HG03558 (cell line): Measurements from ENCODE around the gene CMIP.

Experiments
- ATAC-seq: cut with Tn5 transposase; IDR thresholded peaks from one replicate; pipeline ENCODE4 v1.9.1; 2021; ENCODE audit warnings: moderate number of reproducible peaks; ENCODE audit not compliant: unreplicated experiment; ENCODE audit errors: extremely low read depth

Gene CMIP

GRCh38 chr16:81641395-81642106 is 196.9 kb downstream of the CMIP start:
- no peak for ATAC-seq

GRCh38 chr16:81642107-81642436 is 197.5 kb downstream of the CMIP start:
- ATAC-seq = no peak

GRCh38 chr16:81642943-81643342 is 198.3 kb downstream of the CMIP start:
- no peak for ATAC-seq

- ATAC-seq = no peak
Measured at GRCh38 chr16:81645266-81645694, 200.7 kb downstream of the CMIP start.

GRCh38 chr16:81645925-81646324 is 201.3 kb downstream of the CMIP start:
- no peak for ATAC-seq

- ATAC-seq = no peak
Measured at GRCh38 chr16:81646561-81646960, 202.0 kb downstream of the CMIP start.

- no peak for ATAC-seq
Measured at GRCh38 chr16:81647527-81647926, 202.9 kb downstream of the CMIP start.

- no peak for ATAC-seq
Measured at GRCh38 chr16:81649561-81650184, 205.1 kb downstream of the CMIP start.

- no peak for ATAC-seq
Measured at GRCh38 chr16:81650281-81650680, 205.7 kb downstream of the CMIP start.

GRCh38 chr16:81650982-81651562 is 206.5 kb downstream of the CMIP start:
- no peak for ATAC-seq

GRCh38 chr16:81651758-81652718 is 207.4 kb downstream of the CMIP start:
- ATAC-seq = no peak

GRCh38 chr16:81652798-81653505 is 208.3 kb downstream of the CMIP start:
- no peak for ATAC-seq

- ATAC-seq = no peak
Measured at GRCh38 chr16:81654346-81654745, 209.7 kb downstream of the CMIP start.

- no peak for ATAC-seq
Measured at GRCh38 chr16:81655469-81656162, 211.0 kb downstream of the CMIP start.

GRCh38 chr16:81657224-81657623 is 212.6 kb downstream of the CMIP start:
- no peak for ATAC-seq

GRCh38 chr16:81657781-81658180 is 213.2 kb downstream of the CMIP start:
- ATAC-seq = no peak

- ATAC-seq = no peak
Measured at GRCh38 chr16:81658373-81658772, 213.8 kb downstream of the CMIP start.

- ATAC-seq = no peak
Measured at GRCh38 chr16:81659249-81659648, 214.6 kb downstream of the CMIP start.

- no peak for ATAC-seq
Measured at GRCh38 chr16:81661082-81661481, 216.5 kb downstream of the CMIP start.
